H9 (cell line): ENCODE results near the gene CCDC12. TPM values are rescaled to one million over a fixed set of nuclear protein-coding genes. Genes with fewer than 3 reads are reported as not detected.

Experiments
- DNase-seq: peaks from one replicate; pipeline ENCODE4 v3.0.0-alpha.2; 2017
- H2AFZ ChIP-seq: one replicate; pipeline ENCODE4 v1.6.1; 2013; ENCODE audit warnings: mild to moderate bottlenecking, low read length, control low read depth, moderate library complexity
- H2AK5ac ChIP-seq: 2 replicates; pipeline ENCODE4 v1.6.1; 2013; ENCODE audit warnings: low read length, control low read depth, mixed read lengths; ENCODE audit not compliant: insufficient read length
- H2BK120ac ChIP-seq: one replicate; pipeline ENCODE4 v1.6.1; 2013; ENCODE audit warnings: low read depth, mild to moderate bottlenecking, low read length, control low read depth, inconsistent platforms; ENCODE audit not compliant: poor library complexity, severe bottlenecking
- H2BK12ac ChIP-seq: 2 replicates; pipeline ENCODE4 v1.6.1; 2013; ENCODE audit warnings: low read length, control low read depth, mixed read lengths, low read depth; ENCODE audit not compliant: insufficient read length
- H2BK15ac ChIP-seq: 2 replicates; pipeline ENCODE4 v1.6.1; 2013; ENCODE audit warnings: low read depth, low read length, control low read depth
- H2BK20ac ChIP-seq: one replicate; pipeline ENCODE4 v1.6.1; 2013; ENCODE audit warnings: low read depth, mild to moderate bottlenecking, low read length, control low read depth, inconsistent platforms; ENCODE audit not compliant: poor library complexity, severe bottlenecking
- H2BK5ac ChIP-seq: 2 replicates; pipeline ENCODE4 v1.6.1; 2013; ENCODE audit warnings: low read length, control low read depth, mixed read lengths; ENCODE audit not compliant: insufficient read length
- H3K14ac ChIP-seq: 2 replicates; pipeline ENCODE4 v1.6.1; 2013; ENCODE audit warnings: low read length, control low read depth; ENCODE audit not compliant: insufficient read depth
- H3K18ac ChIP-seq: 2 replicates; pipeline ENCODE4 v1.6.1; 2013; ENCODE audit warnings: low read depth, mild to moderate bottlenecking, mixed read lengths, low read length, control low read depth; ENCODE audit not compliant: insufficient read length
- H3K23ac ChIP-seq: 2 replicates; pipeline ENCODE4 v1.6.1; 2013; ENCODE audit warnings: low read length, control low read depth, mixed read lengths, low read depth; ENCODE audit not compliant: insufficient read length
- H3K23me2 ChIP-seq: 2 replicates; pipeline ENCODE4 v1.6.1; 2013; ENCODE audit warnings: low read depth, mild to moderate bottlenecking, mixed read lengths, low read length, control low read depth; ENCODE audit not compliant: insufficient read length, poor library complexity, severe bottlenecking
- H3K27ac ChIP-seq: 2 replicates; pipeline ENCODE4 v1.5.1; 2013; ENCODE audit warnings: low read length, control low read depth, mixed read lengths, low read depth; ENCODE audit not compliant: insufficient read length
- H3K27me3 ChIP-seq: 2 replicates; pipeline ENCODE4 v1.6.1; 2013; ENCODE audit warnings: low read length, control low read depth, inconsistent platforms; ENCODE audit not compliant: insufficient read depth
- H3K4ac ChIP-seq: 2 replicates; pipeline ENCODE4 v1.6.1; 2013; ENCODE audit warnings: low read depth, mild to moderate bottlenecking, control low read depth, inconsistent platforms, low read length, moderate library complexity
- H3K4me1 ChIP-seq: 2 replicates; pipeline ENCODE4 v1.6.1; 2013; ENCODE audit warnings: low read length, control low read depth, inconsistent platforms; ENCODE audit not compliant: insufficient read depth
- H3K4me2 ChIP-seq: 2 replicates; pipeline ENCODE4 v1.6.1; 2013; ENCODE audit warnings: low read length, control low read depth, mixed read lengths; ENCODE audit not compliant: insufficient read length, insufficient read depth
- H3K56ac ChIP-seq: 2 replicates; pipeline ENCODE4 v1.6.1; 2013; ENCODE audit warnings: low read depth, mild to moderate bottlenecking, mixed read lengths, low read length, control low read depth; ENCODE audit not compliant: insufficient read length
- H3K79me1 ChIP-seq: 2 replicates; pipeline ENCODE4 v1.6.1; 2013; ENCODE audit warnings: low read depth, mild to moderate bottlenecking, moderate library complexity, low read length, control low read depth, inconsistent platforms; ENCODE audit not compliant: insufficient read depth, poor library complexity, severe bottlenecking
- H3K79me2 ChIP-seq: 2 replicates; pipeline ENCODE4 v1.6.1; 2013; ENCODE audit warnings: low read length, control low read depth, inconsistent platforms; ENCODE audit not compliant: insufficient read depth
- H3K9ac ChIP-seq: 2 replicates; pipeline ENCODE4 v1.6.1; 2013; ENCODE audit warnings: low read length, control low read depth, mixed read lengths; ENCODE audit not compliant: insufficient read length; ENCODE audit errors: extremely low read depth
- H3K9me3 ChIP-seq: one replicate; pipeline ENCODE4 v1.6.1; 2013; ENCODE audit warnings: low read depth, low read length, inconsistent platforms; ENCODE audit not compliant: control insufficient read depth
- H3T11ph ChIP-seq: one replicate; pipeline ENCODE4 v1.6.1; 2013; ENCODE audit warnings: mild to moderate bottlenecking, low read length, control low read depth, inconsistent platforms
- H4K20me1 ChIP-seq: one replicate; pipeline ENCODE4 v1.6.1; 2013; ENCODE audit not compliant: control insufficient read depth, insufficient read length, insufficient read depth
- H4K5ac ChIP-seq: 2 replicates; pipeline ENCODE4 v1.6.1; 2013; ENCODE audit warnings: low read depth, mild to moderate bottlenecking, mixed read lengths, low read length, control low read depth; ENCODE audit not compliant: insufficient read length
- H4K8ac ChIP-seq: replicated peaks from 2 replicates; pipeline ENCODE4 v1.6.1; 2013; ENCODE audit warnings: low read length, control low read depth, mixed read lengths, low read depth; ENCODE audit not compliant: insufficient read length
- H4K91ac ChIP-seq: 2 replicates; pipeline ENCODE4 v1.6.1; 2013; ENCODE audit warnings: low read depth, mild to moderate bottlenecking, moderate library complexity, mixed read lengths, low read length, control low read depth; ENCODE audit not compliant: insufficient read length
- H3K27ac Mint-ChIP-seq, 3 experiments: 2 replicates in 2 of 3; 3 replicates in 1 of 3; pipeline ENCODE4 v1.8.0; 2020 to 2021; ENCODE audit warnings: mixed read lengths in 3 of 3, mild to moderate bottlenecking in 1 of 3, moderate library complexity in 1 of 3
- H3K27me3 Mint-ChIP-seq: 2 replicates; pipeline ENCODE4 v1.8.0; 2021; ENCODE audit warnings: low read depth, mild to moderate bottlenecking, moderate library complexity, mixed read lengths
- H3K36me3 Mint-ChIP-seq, 3 experiments: 2 replicates in 2 of 3; 3 replicates in 1 of 3; pipeline ENCODE4 v1.8.0; 2020 to 2021; ENCODE audit warnings: low read depth in 3 of 3, mixed read lengths in 3 of 3; ENCODE audit not compliant: insufficient read depth in 1 of 3
- H3K4me1 Mint-ChIP-seq, 2 experiments: 2 replicates each; pipeline ENCODE4 v1.8.0; 2020; ENCODE audit warnings: mixed read lengths in 2 of 2
- H3K4me3 Mint-ChIP-seq, 2 experiments: 2 replicates in 1 of 2; 3 replicates in 1 of 2; pipeline ENCODE4 v1.8.0; 2020 to 2021; ENCODE audit warnings: mild to moderate bottlenecking in 2 of 2, mixed read lengths in 2 of 2, moderate library complexity in 1 of 2
- H3K9me3 Mint-ChIP-seq, 2 experiments: 2 replicates in 1 of 2; 3 replicates in 1 of 2; pipeline ENCODE4 v1.8.0; 2020; ENCODE audit warnings: mild to moderate bottlenecking in 2 of 2, mixed read lengths in 2 of 2, moderate library complexity in 1 of 2
- CTCF ChIP-seq: fragments of 200-600 bp; sonication (generic); conservative IDR thresholded peaks from 3 replicates; pipeline ENCODE4 v1.8.0; 2021; ENCODE audit warnings: antibody characterized with exemption, mild to moderate bottlenecking
- WGBS: extraction: QIAGEN DNeasy Blood & Tissue Kit; methylation state at CpG from one replicate; pipeline ENCODE4 v1.1.7; 2013; ENCODE audit warnings: missing lambda C conversion rate, low lambda C conversion rate, mixed read lengths; ENCODE audit not compliant: insufficient read length; ENCODE audit errors: extremely low coverage; 5-methylcytosine and 5-hydroxymethylcytosine counted together
- total RNA-seq: library from RNA; stranded (reverse); gene quantifications from 2 replicates; pipeline ENCODE4 v1.2.1, GENCODE V29; 2021

The CCDC12 gene
- total RNA-seq, 1 experiment from 2014 or later, result 54.0 TPM

- no peak overlapping the region for H2BK120ac ChIP-seq
Measured at GRCh38 chr3:46903341-46904302, 72.9 kb downstream of the CCDC12 start.

More at GRCh38 chr3:46903341-46904302, 72.9 kb downstream of the CCDC12 start:
- Histone ChIP-seq H3K23ac (no peak overlapping the region), H3K79me1 (no peaks in the 10 kb centered on the region), H3K56ac (no peak overlapping the region), H3K27ac (no peak overlapping the region), H2AK5ac (no peak overlapping the region), H3K14ac (no peak overlapping the region; the same call in 1 of the 2 replicates), H4K91ac (no peak overlapping the region), H3K4me2 (no peak overlapping the region), H3K4ac (no peak overlapping the region), H4K5ac (no peak overlapping the region), H4K20me1 (no peaks in the 10 kb centered on the region), H3K9me3 (no peaks in the 10 kb centered on the region), H3K9ac (no peak overlapping the region), H3K18ac (no peak overlapping the region), H2BK15ac (no peak overlapping the region), H3T11ph (no peak overlapping the region), H4K8ac (no peak overlapping the region), H3K79me2 (no peaks in the 10 kb centered on the region), H2AFZ (no peak overlapping the region), H2BK20ac (no peak overlapping the region), H3K4me1 (no peaks in the 10 kb centered on the region), H2BK5ac (no peak overlapping the region), H2BK12ac (no peak overlapping the region), H3K23me2 (no peaks in the 10 kb centered on the region), H3K27me3 (no peaks in the 10 kb centered on the region; the same call in 1 of the 2 replicates)
- no peaks in the 10 kb centered on the region for H3K36me3 Mint-ChIP-seq
- peaks cover 1% of the 10 kb centered on the region; the same call in 1 of the 2 replicates for H3K27me3 Mint-ChIP-seq
- no peaks in the 10 kb centered on the region for H3K9me3 Mint-ChIP-seq
- H3K27ac Mint-ChIP-seq, result no peak overlapping the region
- no peaks in the 10 kb centered on the region for H3K4me1 Mint-ChIP-seq
- no peak overlapping the region for H3K4me3 Mint-ChIP-seq
- DNase-seq, result no peak
- WGBS, result no CpG with 5 or more reads among the region's 21 CpGs
- TF ChIP-seq CTCF, result no peak
